NCI-H2196 (cell line): ENCODE results near the gene TAOK2.
"Not testable (repeated sequence)": the region's sequence is repeated elsewhere in the genome, so short reads cannot be mapped to it uniquely, and the experiment has no call there.

Experiments
- DNase-seq: peaks from one replicate; lab custom pipeline; 2025; ENCODE audit not compliant: unreplicated experiment; lab: John Stamatoyannopoulos, UW

TAOK2 gene

GRCh38 chr16:30003670-30004423 is 30.2 kb downstream of the TAOK2 start:
- peak; percentile 80 for DNase-seq

GRCh38 chr16:30004424-30004776 is 30.7 kb downstream of the TAOK2 start:
- DNase-seq, result peak; percentile 80

- peak; percentile 67 for DNase-seq
Observed at GRCh38 chr16:30004811-30005242, 31.2 kb downstream of the TAOK2 start.

- peak; percentile 66 for DNase-seq
Observed at GRCh38 chr16:30005341-30006094, 31.9 kb downstream of the TAOK2 start.

- no peak for DNase-seq
Observed at GRCh38 chr16:30006095-30006473, 32.4 kb downstream of the TAOK2 start.

- no peak for DNase-seq
Observed at GRCh38 chr16:30006659-30007377, 33.1 kb downstream of the TAOK2 start.

- DNase-seq, result no peak
Observed at GRCh38 chr16:30007378-30007895, 33.8 kb downstream of the TAOK2 start.

- no peak for DNase-seq
Observed at GRCh38 chr16:30009085-30009862, 35.6 kb downstream of the TAOK2 start.

GRCh38 chr16:30009990-30010843 is 36.5 kb downstream of the TAOK2 start:
- no peak for DNase-seq

- peak; percentile 49 for DNase-seq
Observed at GRCh38 chr16:30010844-30011713, 37.4 kb downstream of the TAOK2 start, which contains the start of gene DOC2A. Gene DOC2A (minus strand): TSS chr16:30011027. CDS start chr16:30010222, 805 bp downstream.

GRCh38 chr16:30011714-30012504 is 38.2 kb downstream of the TAOK2 start:
- no peak for DNase-seq

GRCh38 chr16:30012598-30012997 is 38.9 kb downstream of the TAOK2 start:
- DNase-seq, result not testable (repeated sequence)

GRCh38 chr16:30015450-30015849 is 41.8 kb downstream of the TAOK2 start:
- DNase-seq, result not testable (repeated sequence)

- DNase-seq, result no peak
Observed at GRCh38 chr16:30016555-30017276, 43.0 kb downstream of the TAOK2 start.

GRCh38 chr16:30017277-30017656 is 43.6 kb downstream of the TAOK2 start:
- DNase-seq, result no peak

GRCh38 chr16:30017937-30018336 is 44.3 kb downstream of the TAOK2 start:
- not testable (repeated sequence) for DNase-seq

- peak; percentile 37 for DNase-seq
Observed at GRCh38 chr16:30018731-30019158, 45.1 kb downstream of the TAOK2 start.
